Colonic mucosa (tissue), 4 donors: ENCODE measurements around the gene R3HDM1. TPM values are rescaled to one million over a fixed set of nuclear protein-coding genes. Genes with fewer than 3 reads are reported as not detected.
"Not testable (repeated sequence)": the region's sequence is repeated elsewhere in the genome, so short reads cannot be mapped to it uniquely, and the experiment has no call there.

ENCODE experiments used
- DNase-seq: peaks from one replicate; pipeline ENCODE4 v3.0.0-alpha.2; 2020
- H3K27ac ChIP-seq: fragments of 200-600 bp; one replicate; pipeline ENCODE4 v1.8.0; 2021
- H3K27me3 ChIP-seq: fragments of 200-600 bp; one replicate; pipeline ENCODE4 v1.8.0; 2021
- H3K36me3 ChIP-seq: fragments of 200-600 bp; one replicate; pipeline ENCODE4 v1.8.0; 2021
- H3K4me1 ChIP-seq: fragments of 200-600 bp; one replicate; pipeline ENCODE4 v1.8.0; 2021; ENCODE audit warnings: mild to moderate bottlenecking
- H3K4me3 ChIP-seq: fragments of 200-600 bp; one replicate; pipeline ENCODE4 v1.8.0; 2021
- H3K9ac ChIP-seq, 2 donors: one replicate each; pipeline ENCODE4 v1.7.0; 2013; ENCODE audit warnings: control low read depth in 2 of 2, low read depth in 2 of 2, low read length in 2 of 2
- H3K9me3 ChIP-seq: fragments of 200-600 bp; one replicate; pipeline ENCODE4 v1.8.0; 2021
- CTCF ChIP-seq: fragments of 200-600 bp; IDR thresholded peaks from one replicate; pipeline ENCODE4 v1.8.0; 2022; ENCODE audit warnings: antibody characterized with exemption, mild to moderate bottlenecking
- intact Hi-C: fragments of 100-400 bp; cut with DNase I; formaldehyde crosslinking; loops from one replicate; pipeline ENCODE4 v1.14.1; 2022
- total RNA-seq, 2 donors: library from RNA; stranded (reverse); fragmentation: NEBNext Ultra II Directional in 1 of 2; extraction: Animal tissue kit (Norgen Biotek cat#: 25700) in 1 of 2; gene quantifications; one replicate each; pipeline ENCODE4 v1.2.1, GENCODE V29; 2021
- donor health status: healthy.
- donor health status: DM: no; HTN: no; CAD: no.
- donor health status: DM: no; HTN: no; CAD: no.

The R3HDM1 gene
- total RNA-seq, 2 donors from 2014 or later: 22.7 to 34.2 TPM

GRCh38 chr2:135694711-135695110, 163.4 kb downstream of the R3HDM1 start:
- TF ChIP-seq CTCF: no peak
- Histone ChIP-seq H3K36me3 (no peaks in the 10 kb centered on the region), H3K9ac (no peak overlapping the region), H3K4me3 (no peak overlapping the region), H3K27me3 (no peaks in the 10 kb centered on the region), H3K27ac (no peak overlapping the region), H3K4me1 (no peaks in the 10 kb centered on the region), H3K9me3 (no peaks in the 10 kb centered on the region)
- no peak for DNase-seq
- intact Hi-C loops: no loop called here

GRCh38 chr2:135698838-135699237, 167.6 kb downstream of the R3HDM1 start:
- DNase-seq: no peak
- Histone ChIP-seq H3K4me1 (no peaks in the 10 kb centered on the region), H3K27me3 (no peaks in the 10 kb centered on the region), H3K27ac (no peak overlapping the region), H3K4me3 (no peak overlapping the region), H3K9ac (no peak overlapping the region), H3K9me3 (no peaks in the 10 kb centered on the region), H3K36me3 (no peaks in the 10 kb centered on the region)
- TF ChIP-seq CTCF: no peak
- intact Hi-C loops: no loop called here

- Histone ChIP-seq H3K36me3 (no peaks in the 10 kb centered on the region), H3K27me3 (no peaks in the 10 kb centered on the region), H3K4me1 (no peaks in the 10 kb centered on the region), H3K9ac (no peak overlapping the region), H3K4me3 (no peak overlapping the region), H3K27ac (no peak overlapping the region), H3K9me3 (no peaks in the 10 kb centered on the region)
- DNase-seq: no peak
- no peak for TF ChIP-seq CTCF
- intact Hi-C loops: no loop called here
These were observed 170.2 kb downstream of the R3HDM1 start for GRCh38 chr2:135701442-135701841.

- H3K4me3 ChIP-seq: no peak overlapping the region
- no peak for TF ChIP-seq CTCF
- DNase-seq: no peak
- no peaks in the 10 kb centered on the region for H3K4me1 ChIP-seq
- H3K9ac ChIP-seq: no peak overlapping the region
- H3K36me3 ChIP-seq: no peaks in the 10 kb centered on the region
- no peaks in the 10 kb centered on the region for H3K9me3 ChIP-seq
- intact Hi-C loops: no loop called here
- no peak overlapping the region for H3K27ac ChIP-seq
- no peaks in the 10 kb centered on the region for H3K27me3 ChIP-seq
These were observed 172.0 kb downstream of the R3HDM1 start for GRCh38 chr2:135703300-135703699.

DNA sequence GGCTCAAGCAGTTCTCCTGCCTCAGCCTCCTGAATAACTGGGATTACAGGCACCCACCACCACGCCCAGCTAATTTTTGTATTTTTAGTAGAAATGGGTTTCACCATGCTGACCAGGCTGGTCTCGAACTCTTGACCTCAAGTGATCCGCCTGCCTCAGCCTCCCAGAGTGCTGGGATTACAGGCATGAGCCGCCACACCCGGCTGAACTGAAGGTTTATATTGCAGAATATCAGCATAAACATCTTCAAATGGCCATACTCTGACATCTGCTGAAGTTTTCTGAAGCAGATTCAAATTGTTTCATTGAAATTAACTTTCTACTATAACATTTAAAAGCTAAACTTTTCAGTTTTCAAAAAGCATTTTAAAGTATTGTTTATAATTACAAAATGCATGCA, 172.8 kb downstream of the R3HDM1 start:
- H3K4me3 ChIP-seq, H3K9ac ChIP-seq, H3K27me3 ChIP-seq, H3K9me3 ChIP-seq, H3K4me1 ChIP-seq, DNase-seq, H3K27ac ChIP-seq, intact Hi-C loops, H3K36me3 ChIP-seq: not testable (repeated sequence)

DNA sequence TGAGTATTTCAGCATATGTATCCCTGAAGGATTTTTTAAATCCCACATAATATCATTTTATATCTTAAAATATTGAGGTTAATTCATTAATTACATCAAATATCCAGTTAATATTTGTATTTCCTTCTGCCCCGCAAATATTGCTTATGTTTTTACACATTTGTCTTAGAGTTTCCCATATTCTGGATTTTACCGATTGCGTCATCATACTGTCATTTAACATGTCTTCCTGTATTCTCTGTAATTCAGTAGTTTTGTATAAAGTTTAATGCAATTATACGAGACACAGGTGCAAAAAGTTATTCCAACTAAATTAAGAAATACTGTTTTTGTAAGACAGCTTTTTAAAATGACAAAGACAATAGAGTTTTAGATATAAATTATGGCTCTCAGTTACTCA, 176.9 kb downstream of the R3HDM1 start:
- no peak for TF ChIP-seq CTCF
- no peak for DNase-seq
- Histone ChIP-seq H3K36me3 (no peaks in the 10 kb centered on the region), H3K9ac (no peak overlapping the region), H3K4me1 (no peaks in the 10 kb centered on the region), H3K9me3 (no peaks in the 10 kb centered on the region), H3K27ac (no peak overlapping the region), H3K4me3 (no peak overlapping the region), H3K27me3 (no peaks in the 10 kb centered on the region)
- intact Hi-C loops: loop anchor here (5.0 kb wide), 1 partner anchor 236 kb away; no protein-coding TSS in a partner anchor
